ENCODE data around the gene SORCS3. TPM values are rescaled to one million over a fixed set of nuclear protein-coding genes. Genes with fewer than 3 reads are reported as not detected.

The SORCS3 gene
- total and polyA plus RNA-seq, 2 donors (not counting 1 experiment from before 2014, with no cell fraction given), result not detected

DNA sequence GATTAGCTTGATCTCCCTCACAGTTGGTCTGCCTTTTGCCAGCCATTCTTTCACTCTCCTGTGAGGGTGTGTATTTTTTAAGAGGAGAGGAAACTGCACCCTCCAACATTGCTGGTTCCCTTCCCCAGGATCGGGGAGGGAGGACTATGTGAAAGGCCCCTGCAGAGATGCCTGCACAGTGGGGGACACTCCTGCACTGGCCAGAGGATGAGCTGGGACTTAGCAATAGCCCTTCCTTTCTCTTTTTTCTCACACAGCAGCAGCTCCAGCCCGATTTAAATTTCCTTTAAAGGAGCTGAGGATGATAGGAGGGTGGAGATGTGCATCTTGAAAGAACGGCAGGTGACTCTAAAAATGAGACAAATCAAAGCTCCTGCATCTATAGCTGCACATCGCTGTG is 18.7 kb downstream of the SORCS3 start:
- Histone ChIP-seq H3K4me1 (ENCODE audit: control insufficient read depth in 2 of 2, insufficient read depth in 2 of 2, low read length in 2 of 2) (no peaks in the 10 kb centered on the region), H4K20me1 (ENCODE audit: control insufficient read depth, insufficient read depth, low read length, poor library complexity, severe bottlenecking) (no peaks in the 10 kb centered on the region), H3K27ac (ENCODE audit: low read length in 2 of 2) (no peak overlapping the region), H3K79me2 (ENCODE audit: control insufficient read depth, insufficient read depth, low read length) (no peaks in the 10 kb centered on the region), H2AFZ (ENCODE audit: insufficient read depth, low read depth, low read length, poor library complexity, severe bottlenecking) (no peak overlapping the region), H3K4me2 (replicated peaks; ENCODE audit: low read depth, low read length, poor library complexity, severe bottlenecking) (no peak overlapping the region), H3K9me3 (ENCODE audit: control extremely low read depth in 1 of 3, control insufficient read depth in 2 of 3, insufficient read depth in 1 of 3, low read length in 2 of 3) (peaks cover 0 to 3% (median 0%) of the 10 kb centered on the region in 3 donors), H3K4me3 (ENCODE audit: control extremely low read depth in 1 of 5, extremely low read depth in 1 of 5, insufficient read depth in 1 of 5, low read depth in 2 of 5, low read length in 4 of 5) (no peak overlapping the region), H3K36me3 (replicated peaks in 1 of 2; ENCODE audit: control extremely low read depth in 1 of 2, control insufficient read depth in 1 of 2, extremely low read depth in 1 of 2, insufficient read depth in 2 of 2, low read length in 1 of 2) (no peaks in the 10 kb centered on the region), H3K9ac (ENCODE audit: low read length) (no peak overlapping the region), H3K27me3 (replicated peaks in 1 of 4; ENCODE audit: control extremely low read depth in 1 of 4, control insufficient read depth in 3 of 4, insufficient read depth in 4 of 4, low read length in 3 of 4) (no peaks in the 10 kb centered on the region)
- ChIA-PET CTCF (interaction anchor here (0.6 kb wide), 1 partner anchor 620 kb away, joined by 3 read pairs; no protein-coding TSS in a partner anchor), POLR2A (no interaction called here)
- no peaks in the 10 kb centered on the region for H3K4me1 Mint-ChIP-seq
- ATAC-seq (ENCODE audit: low read depth), result no peak
- H3K27ac Mint-ChIP-seq, result no peak overlapping the region
- TF ChIP-seq CTCF (IDR thresholded peaks at IDR 0.05) (no peak), EZH2 (IDR thresholded peaks at IDR 0.05; ENCODE audit: borderline replicate concordance, insufficient read depth, low read depth, low read length, poor library complexity, severe bottlenecking) (no peak)
- H3K4me3 Mint-ChIP-seq, result no peak overlapping the region
- no peak for DNase-seq
- H3K9me3 Mint-ChIP-seq (ENCODE audit: insufficient read depth), result no peaks in the 10 kb centered on the region
- H3K27me3 Mint-ChIP-seq, result peaks cover 16% of the 10 kb centered on the region
- intact Hi-C loops (cut with micrococcal nuclease), result no loop called here
- no CpG with 5 or more reads among the region's 4 CpGs for WGBS (ENCODE audit: insufficient coverage)

DNA sequence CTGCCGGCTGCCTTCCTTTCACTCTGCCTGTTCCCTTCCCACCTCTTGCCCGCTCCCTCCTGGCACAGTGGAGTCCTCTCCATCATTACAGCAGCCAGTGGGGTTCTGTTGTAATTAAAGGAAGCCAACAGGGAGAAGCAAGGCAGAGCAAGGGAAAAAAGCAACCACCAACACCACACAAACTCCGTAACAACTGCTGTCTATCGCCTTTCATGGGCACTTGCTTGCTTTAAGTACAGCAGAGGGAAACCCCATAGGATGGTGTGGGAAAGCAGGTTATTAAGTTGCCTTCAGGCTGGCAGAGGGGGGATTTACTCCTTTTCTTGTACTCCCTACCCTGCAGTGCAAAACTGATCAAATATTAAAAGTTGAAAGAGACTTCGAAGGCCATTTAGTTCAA is 22.0 kb downstream of the SORCS3 start:
- ATAC-seq (ENCODE audit: low read depth) (no peak), DNase-seq (no peak)
- Histone ChIP-seq H3K4me2 (replicated peaks; ENCODE audit: low read depth, low read length, poor library complexity, severe bottlenecking) (no peak overlapping the region), H3K9ac (ENCODE audit: low read length) (no peak overlapping the region), H3K79me2 (ENCODE audit: control insufficient read depth, insufficient read depth, low read length) (no peaks in the 10 kb centered on the region), H3K36me3 (replicated peaks in 1 of 2; ENCODE audit: control extremely low read depth in 1 of 2, control insufficient read depth in 1 of 2, extremely low read depth in 1 of 2, insufficient read depth in 2 of 2, low read length in 1 of 2) (no peaks in the 10 kb centered on the region), H3K9me3 (ENCODE audit: control extremely low read depth in 1 of 3, control insufficient read depth in 2 of 3, insufficient read depth in 1 of 3, low read length in 2 of 3) (peaks cover 0 to 5% (median 0%) of the 10 kb centered on the region in 3 donors), H4K20me1 (ENCODE audit: control insufficient read depth, insufficient read depth, low read length, poor library complexity, severe bottlenecking) (no peaks in the 10 kb centered on the region), H3K27ac (ENCODE audit: low read length in 2 of 2) (no peak overlapping the region), H2AFZ (ENCODE audit: insufficient read depth, low read depth, low read length, poor library complexity, severe bottlenecking) (no peak overlapping the region), H3K4me1 (ENCODE audit: control insufficient read depth in 2 of 2, insufficient read depth in 2 of 2, low read length in 2 of 2) (no peaks in the 10 kb centered on the region), H3K4me3 (ENCODE audit: control extremely low read depth in 1 of 5, extremely low read depth in 1 of 5, insufficient read depth in 1 of 5, low read depth in 2 of 5, low read length in 4 of 5) (no peak overlapping the region), H3K27me3 (replicated peaks in 1 of 4; ENCODE audit: control extremely low read depth in 1 of 4, control insufficient read depth in 3 of 4, insufficient read depth in 4 of 4, low read length in 3 of 4) (no peaks in the 10 kb centered on the region)
- H3K4me3 Mint-ChIP-seq, result no peak overlapping the region
- intact Hi-C loops (cut with micrococcal nuclease), result no loop called here
- no peaks in the 10 kb centered on the region for H3K4me1 Mint-ChIP-seq
- TF ChIP-seq EZH2 (IDR thresholded peaks at IDR 0.05; ENCODE audit: borderline replicate concordance, insufficient read depth, low read depth, low read length, poor library complexity, severe bottlenecking) (no peak), CTCF (IDR thresholded peaks at IDR 0.05) (no peak)
- CTCF ChIA-PET, result no interaction called here
- POLR2A ChIA-PET, result no interaction called here
- no peak overlapping the region for H3K27ac Mint-ChIP-seq
- no CpG with 5 or more reads among the region's 5 CpGs for WGBS (ENCODE audit: insufficient coverage)
- H3K9me3 Mint-ChIP-seq (ENCODE audit: insufficient read depth), result no peaks in the 10 kb centered on the region
- peaks cover 9% of the 10 kb centered on the region for H3K27me3 Mint-ChIP-seq

Data from B cell (primary cell).